DLD1 (cell line): ENCODE data around the gene PIP4P1.

Source experiments
- in situ Hi-C: cut with HindIII; loops from 2 replicates; pipeline ENCODE4 v1.10.0; 2017; ENCODE audit warnings: low sequenced_read_pairs

Gene PIP4P1

GRCh38 chr14:20440465-20440864, 20.8 kb downstream of the PIP4P1 start:
- in situ Hi-C loops: no loop called here

DNA sequence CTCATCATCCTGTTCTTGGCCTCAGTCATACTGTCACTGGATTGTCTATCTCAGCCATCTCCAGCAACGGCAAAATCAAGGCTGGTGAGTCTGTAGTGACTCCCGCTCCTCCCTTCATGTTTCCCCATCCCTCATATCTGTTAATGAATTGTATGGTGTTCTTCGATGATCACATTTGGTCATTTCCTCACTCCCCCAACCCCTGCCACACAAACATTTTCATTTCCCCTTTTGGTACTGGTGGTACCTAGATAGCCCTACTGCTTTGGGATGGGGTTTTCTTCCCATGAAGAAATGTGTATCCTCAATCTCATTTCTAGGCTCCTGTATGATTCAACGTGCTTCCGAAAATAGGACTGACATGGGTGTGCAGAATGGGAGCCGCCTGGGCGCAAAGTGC, 22.6 kb downstream of the PIP4P1 start:
- in situ Hi-C loops: no loop called here

- in situ Hi-C loops: no loop called here
These were observed 24.9 kb downstream of the PIP4P1 start for GRCh38 chr14:20436363-20436755.

DNA sequence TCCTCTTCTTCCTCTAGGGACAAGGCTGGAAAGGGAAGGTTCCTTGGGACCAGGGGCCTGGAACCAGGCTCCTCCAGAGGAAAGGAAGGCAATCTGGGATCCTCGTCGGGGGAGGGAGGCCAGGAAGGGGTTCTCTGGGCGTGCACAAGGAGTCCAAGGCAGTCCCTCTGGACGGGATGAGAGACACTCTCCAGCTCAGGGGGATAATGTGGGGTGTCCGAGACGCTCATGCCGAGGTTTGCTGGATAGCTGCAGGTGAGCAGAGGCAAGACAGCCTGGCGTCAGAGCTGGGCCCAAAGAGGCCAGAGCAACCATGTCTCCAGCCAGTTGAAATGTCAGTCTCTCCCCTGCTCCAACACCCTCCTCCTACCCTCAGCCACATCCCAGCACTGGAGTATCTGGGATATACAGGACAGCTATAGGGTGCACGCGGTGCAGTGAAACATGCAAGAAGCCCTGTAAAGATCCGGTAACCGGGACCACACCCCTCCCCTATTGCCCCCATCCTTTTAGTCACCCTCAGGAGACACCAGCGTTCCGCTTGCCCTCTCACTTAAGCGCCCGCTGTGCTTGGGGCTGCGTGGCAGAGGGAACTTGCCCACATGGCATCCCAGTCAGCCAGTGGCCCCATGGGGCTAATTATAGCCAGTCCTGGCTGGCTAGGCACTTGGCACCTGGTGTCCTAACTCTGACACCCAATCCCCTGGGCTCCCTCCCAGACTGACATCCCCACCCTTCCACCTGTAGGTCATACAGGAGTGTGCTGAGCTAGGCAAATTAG, 25.5 kb downstream of the PIP4P1 start, which contains the start of gene KLHL33:
TSS of gene KLHL33 (minus strand) at position 585 of the 781 bp plus-strand sequence. CDS start at position 230, 355 bp downstream.
- in situ Hi-C loops: no loop called here

DNA sequence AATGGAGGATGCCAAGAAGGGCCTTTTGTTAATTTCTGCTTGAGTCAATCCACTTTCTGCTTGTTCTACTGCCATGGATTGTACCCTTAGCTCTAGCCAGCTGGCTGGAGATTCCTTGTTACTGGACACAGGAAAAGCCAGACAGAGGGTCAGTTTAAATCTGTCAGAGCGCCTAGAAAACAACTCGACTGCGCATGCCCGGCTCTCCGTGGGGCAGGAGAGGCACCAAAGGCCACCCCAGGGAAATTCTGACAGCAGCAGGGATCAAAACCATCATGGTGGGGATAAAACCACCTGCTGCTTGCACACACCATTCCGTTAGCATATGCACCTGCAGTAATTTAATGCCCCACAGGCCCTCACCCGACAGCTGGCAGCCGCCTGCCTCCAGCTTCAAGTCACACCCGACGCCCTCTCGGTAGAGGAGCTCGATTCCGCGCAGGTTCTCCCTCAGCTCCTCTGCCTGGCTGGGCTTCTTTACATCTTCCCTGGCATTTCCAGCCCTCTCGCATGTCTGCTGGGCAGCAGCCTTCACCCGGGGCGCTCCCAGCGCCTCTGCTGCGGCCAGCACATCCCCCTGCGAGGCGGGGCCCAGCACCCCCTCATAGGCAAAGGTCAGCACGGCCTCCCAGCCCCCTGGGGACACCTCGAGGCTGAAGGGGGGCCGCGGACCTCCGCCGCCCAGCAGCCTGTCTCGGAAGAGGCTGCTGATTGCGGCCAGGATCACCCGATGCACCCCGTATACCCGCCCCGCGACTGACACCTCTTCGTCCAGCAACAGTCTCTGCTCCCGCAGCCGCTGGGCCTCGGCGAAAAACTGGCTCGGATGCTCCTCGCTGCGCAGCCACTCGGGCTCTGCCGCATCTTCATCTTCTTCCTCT, 26.3 kb downstream of the PIP4P1 start:
- in situ Hi-C loops: no loop called here

DNA sequence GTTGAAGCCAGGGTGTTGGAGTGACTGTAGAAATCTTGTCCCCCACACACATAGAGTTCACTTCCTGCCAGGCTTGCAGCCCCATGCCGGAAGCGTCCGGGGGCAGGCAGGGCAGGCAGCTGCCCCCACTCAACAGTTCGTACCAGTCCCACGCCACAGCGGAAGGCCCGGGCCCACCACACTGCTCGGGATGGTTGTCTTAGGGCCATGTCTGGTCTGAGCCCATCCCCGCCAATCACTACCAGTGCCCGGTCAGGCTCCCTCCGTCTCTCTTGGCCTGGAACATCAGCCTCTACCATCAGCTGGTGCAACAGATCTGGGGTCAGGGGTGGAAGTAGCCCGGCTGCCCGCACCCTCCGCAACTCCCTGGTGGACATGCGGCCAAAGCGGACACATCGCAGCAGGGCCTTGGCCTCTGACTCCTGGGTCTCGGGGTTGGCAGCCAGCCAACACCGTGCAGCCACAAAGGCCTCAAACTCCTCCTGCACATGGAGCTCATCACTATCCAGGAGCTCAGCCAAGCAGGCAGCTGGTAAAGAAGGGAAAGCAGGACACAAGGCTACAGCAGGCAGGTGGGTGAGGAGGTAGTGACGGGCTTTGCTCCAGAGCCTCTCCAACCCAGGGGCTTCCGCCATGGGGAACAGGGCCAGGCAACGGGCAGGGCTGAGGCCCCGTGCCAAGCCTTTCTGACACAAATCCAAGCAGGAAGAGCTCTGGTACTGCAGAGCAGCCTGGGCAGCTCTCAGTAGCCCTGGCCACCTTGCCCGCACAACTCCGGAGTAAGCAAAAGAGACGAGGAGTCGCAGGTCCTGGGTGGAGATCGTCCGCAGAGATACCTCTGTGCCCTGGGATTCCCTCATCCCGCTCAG, 31.2 kb downstream of the PIP4P1 start:
- in situ Hi-C loops: loop anchor here (10.0 kb wide), 1 partner anchor 45 kb away; no protein-coding TSS in a partner anchor

DNA sequence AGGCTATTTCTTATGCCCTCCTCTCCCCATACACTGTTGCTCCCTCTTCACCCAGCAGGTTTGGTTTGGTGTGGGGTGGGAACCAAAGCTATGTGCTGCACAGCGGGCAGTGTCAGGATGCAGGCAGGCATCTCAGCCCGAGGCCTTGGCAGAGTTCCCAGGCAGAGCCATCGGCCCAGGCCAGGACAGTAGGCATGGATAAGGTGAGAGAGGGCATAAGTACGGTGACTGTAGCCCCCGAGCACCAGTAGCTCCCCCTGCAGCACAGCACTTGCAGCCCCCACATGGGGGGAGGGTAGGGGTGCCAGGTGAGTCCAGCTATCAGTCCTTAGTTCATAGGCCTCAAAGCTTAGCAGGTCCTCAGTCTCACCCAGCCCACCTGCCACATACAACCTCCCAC, 32.4 kb downstream of the PIP4P1 start:
- in situ Hi-C loops: loop anchor here (10.0 kb wide), 1 partner anchor 46 kb away; no protein-coding TSS in a partner anchor

GRCh38 chr14:20428010-20428365, 33.2 kb downstream of the PIP4P1 start:
- in situ Hi-C loops: loop anchor here (10.0 kb wide), 1 partner anchor 47 kb away; no protein-coding TSS in a partner anchor

- in situ Hi-C loops: loop anchor here (10.0 kb wide), 1 partner anchor 47 kb away; no protein-coding TSS in a partner anchor
These were observed 33.8 kb downstream of the PIP4P1 start for GRCh38 chr14:20427231-20428009.

GRCh38 chr14:20424851-20425250, 36.4 kb downstream of the PIP4P1 start:
- in situ Hi-C loops: loop anchor here (10.0 kb wide), 1 partner anchor 50 kb away; no protein-coding TSS in a partner anchor

GRCh38 chr14:20422886-20423285, 38.3 kb downstream of the PIP4P1 start:
- in situ Hi-C loops: loop anchor here (10.0 kb wide), 1 partner anchor 52 kb away; no protein-coding TSS in a partner anchor

DNA sequence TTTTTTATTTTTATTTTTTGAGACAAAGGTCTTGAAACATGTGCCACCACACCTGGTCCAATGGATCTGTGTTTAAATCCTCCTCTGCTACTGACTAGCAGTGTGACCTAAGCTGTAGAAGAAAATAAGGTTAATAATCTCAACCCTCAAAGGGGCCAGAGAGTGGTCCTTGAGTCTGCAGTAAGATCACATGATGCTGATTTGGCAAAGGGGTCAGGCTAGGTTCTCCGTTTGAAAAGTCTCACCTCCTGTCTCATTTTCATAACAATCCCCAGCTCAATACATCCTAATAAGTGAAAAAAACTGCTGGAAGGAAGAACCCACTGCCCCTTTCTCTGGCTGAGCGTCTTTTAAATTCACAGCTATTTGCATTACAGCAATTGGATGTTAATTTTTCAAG, 40.0 kb downstream of the PIP4P1 start:
- in situ Hi-C loops: loop anchor here (10.0 kb wide), 1 partner anchor 54 kb away; no protein-coding TSS in a partner anchor

- in situ Hi-C loops: no loop called here
These were observed 41.8 kb downstream of the PIP4P1 start for GRCh38 chr14:20419419-20419818.

DNA sequence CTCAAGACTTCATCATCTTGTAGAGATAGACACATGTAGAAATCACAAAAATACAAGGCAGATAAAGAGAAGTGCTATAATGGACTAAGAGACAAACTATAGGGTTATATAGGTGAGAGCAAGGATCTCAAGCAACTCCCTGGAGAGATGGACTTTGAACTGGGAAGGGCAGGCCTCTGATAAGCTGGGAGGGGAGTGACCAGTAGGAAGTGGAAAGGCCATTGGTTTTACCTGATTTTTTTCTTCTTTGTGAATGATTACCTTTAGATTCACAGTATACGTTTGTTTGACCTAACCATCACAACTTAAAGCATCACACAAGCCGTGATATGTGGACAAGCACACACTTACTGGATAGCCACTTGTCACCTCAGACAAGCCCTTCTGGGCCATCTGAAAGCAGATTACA, 42.7 kb downstream of the PIP4P1 start:
- in situ Hi-C loops: no loop called here

DNA sequence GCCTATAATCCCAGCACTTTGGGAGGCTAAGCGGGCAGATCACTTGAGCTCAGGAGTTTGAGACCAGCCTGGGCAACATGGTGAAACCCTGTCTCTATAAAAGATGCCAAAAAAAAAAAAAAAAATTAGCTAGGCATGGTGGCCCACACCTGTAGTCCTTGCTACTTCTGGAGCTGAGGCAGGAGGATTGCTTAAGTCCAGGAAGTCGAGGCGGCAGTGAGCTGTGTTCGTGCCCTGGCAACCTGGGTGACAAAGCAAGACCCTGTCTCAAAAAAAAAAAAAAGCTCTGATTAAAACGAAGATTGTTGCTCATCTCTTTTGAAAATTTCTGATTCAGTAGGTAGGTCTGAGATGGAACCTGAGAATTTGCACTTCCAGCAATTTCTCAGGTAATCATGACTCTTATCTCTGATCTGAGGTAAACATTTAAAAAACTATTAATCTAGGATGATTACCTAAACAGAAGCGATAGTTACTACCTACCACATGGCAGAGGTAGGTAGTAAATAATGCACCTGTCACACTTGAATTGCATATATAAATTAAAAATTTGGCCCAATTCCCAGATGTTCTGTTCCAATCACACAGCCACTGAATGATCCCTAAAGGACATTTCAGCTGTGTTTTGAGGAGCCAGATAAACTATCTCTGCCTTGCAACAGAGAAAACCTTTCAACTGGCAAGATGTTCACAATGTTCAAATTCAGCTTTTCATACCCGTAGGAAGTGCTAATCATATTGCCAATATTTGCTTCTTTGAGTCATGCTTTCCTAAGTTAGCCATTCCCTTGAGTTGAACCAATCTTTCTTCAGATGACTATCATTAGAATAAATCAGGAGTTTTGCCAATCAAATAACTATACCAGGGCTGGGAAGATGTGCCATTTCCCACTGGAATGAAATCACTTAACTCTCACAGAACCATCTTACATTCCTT, 43.7 kb downstream of the PIP4P1 start:
- in situ Hi-C loops: no loop called here

DNA sequence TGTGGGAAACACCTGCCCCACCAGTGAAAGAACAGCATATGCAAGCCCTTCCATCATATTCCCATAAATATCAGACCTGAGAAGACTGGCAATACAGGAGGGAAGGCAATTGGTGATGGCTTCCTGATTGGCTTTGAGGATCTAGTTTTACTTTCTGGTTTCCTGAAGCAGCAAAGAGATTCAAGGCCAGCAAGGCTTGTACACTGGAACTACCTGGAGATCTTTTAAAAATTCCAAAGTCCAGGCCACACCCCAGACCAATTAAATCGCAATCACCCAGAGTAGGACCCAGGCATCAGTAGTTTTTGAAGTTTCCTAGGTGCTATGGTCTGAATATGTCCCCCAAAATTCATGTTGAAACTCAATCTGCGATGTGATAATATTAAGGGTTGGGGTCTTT, 45.0 kb downstream of the PIP4P1 start:
- in situ Hi-C loops: no loop called here

DNA sequence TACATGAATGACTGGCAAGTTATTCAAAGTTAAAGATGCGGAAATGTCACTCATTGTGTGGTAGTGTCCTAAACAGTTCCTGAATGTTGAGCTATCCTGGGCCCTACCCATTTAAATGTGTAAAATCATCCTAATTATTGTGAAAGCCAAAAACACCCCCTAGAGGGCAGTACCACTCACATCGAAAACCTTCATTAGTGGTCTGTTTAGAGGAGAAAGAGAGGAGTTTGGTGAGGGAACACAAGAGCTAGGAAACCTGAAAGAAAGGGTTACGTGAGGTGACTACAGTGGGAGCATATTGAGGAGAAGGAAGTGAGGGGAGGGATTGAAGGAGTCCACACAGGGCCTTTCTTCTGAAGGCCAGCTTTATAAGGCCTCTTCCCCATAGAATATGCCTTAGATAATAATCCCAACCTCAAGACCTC, 45.4 kb downstream of the PIP4P1 start:
- in situ Hi-C loops: no loop called here

- in situ Hi-C loops: no loop called here
These were observed 47.5 kb downstream of the PIP4P1 start for GRCh38 chr14:20413744-20414082.
